Epithelial cell of esophagus (primary cell): ENCODE data around the gene SUGCT.

ENCODE experiments used
- DNase-seq: peaks from one replicate; pipeline ENCODE4 v3.0.0; 2010; ENCODE audit warnings: low read depth
- H3K4me3 ChIP-seq: 2 replicates; pipeline ENCODE4 v1.5.1; 2011; ENCODE audit warnings: mild to moderate bottlenecking, low read length, control low read depth
- TF ChIP-seq, protein P1 (sequence below): IDR thresholded peaks from 2 replicates; pipeline ENCODE4 v1.5.1; 2011; ENCODE audit warnings: low read depth, mild to moderate bottlenecking, low read length, control low read depth, inconsistent platforms; ENCODE audit not compliant: insufficient read depth; ENCODE audit errors: missing control alignments

SUGCT gene

GRCh38 chr7:40697653-40698052 lies 562.8 kb downstream of the SUGCT start:
- H3K4me3 ChIP-seq = no peak overlapping the region
- TF ChIP-seq, protein P1, sequence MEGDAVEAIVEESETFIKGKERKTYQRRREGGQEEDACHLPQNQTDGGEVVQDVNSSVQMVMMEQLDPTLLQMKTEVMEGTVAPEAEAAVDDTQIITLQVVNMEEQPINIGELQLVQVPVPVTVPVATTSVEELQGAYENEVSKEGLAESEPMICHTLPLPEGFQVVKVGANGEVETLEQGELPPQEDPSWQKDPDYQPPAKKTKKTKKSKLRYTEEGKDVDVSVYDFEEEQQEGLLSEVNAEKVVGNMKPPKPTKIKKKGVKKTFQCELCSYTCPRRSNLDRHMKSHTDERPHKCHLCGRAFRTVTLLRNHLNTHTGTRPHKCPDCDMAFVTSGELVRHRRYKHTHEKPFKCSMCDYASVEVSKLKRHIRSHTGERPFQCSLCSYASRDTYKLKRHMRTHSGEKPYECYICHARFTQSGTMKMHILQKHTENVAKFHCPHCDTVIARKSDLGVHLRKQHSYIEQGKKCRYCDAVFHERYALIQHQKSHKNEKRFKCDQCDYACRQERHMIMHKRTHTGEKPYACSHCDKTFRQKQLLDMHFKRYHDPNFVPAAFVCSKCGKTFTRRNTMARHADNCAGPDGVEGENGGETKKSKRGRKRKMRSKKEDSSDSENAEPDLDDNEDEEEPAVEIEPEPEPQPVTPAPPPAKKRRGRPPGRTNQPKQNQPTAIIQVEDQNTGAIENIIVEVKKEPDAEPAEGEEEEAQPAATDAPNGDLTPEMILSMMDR = no peak
- DNase-seq = peak; percentile 53

DNA sequence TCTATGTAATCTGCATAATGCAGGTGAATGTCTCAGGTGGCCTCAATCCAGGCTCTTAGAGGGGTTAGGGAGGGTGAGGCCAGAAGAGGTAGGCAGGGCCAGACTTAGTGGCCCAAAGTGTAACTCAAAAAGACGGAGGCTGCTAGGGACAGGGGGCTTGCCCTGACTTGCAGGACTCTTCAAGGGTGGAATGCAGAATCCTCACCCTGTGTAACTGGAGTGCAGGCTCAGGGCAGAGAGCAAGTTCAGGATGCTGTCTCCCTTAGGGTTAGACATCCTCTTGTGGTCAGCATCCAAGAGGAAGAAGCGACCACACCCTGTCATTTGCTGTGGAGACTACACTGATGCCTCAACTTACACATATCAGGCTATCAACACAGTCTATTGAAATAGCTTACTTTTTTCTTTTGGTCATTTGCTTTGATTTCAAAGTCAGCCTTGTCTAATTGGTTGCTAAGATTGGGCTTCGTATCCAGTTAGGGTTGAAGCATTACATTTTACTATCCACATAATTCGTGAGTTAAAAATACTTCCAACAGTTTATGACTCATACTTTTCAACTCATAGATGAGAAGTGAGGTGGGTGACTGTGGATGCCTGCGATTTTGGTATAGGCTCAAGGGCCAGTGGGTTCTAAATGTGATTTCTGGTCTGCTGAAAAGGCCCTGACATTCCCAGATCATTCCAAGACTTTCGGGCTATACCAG lies 563.6 kb downstream of the SUGCT start:
- DNase-seq = peak; percentile 55
- no peak overlapping the region for H3K4me3 ChIP-seq
- TF ChIP-seq, protein P1 = no peak

- no peak overlapping the region for H3K4me3 ChIP-seq
- no peak for DNase-seq
- TF ChIP-seq, protein P1 = no peak
Observed at GRCh38 chr7:40698921-40699260, 564.1 kb downstream of the SUGCT start.

GRCh38 chr7:40700653-40701421 lies 566.0 kb downstream of the SUGCT start:
- H3K4me3 ChIP-seq = no peak overlapping the region
- TF ChIP-seq, protein P1 = peak; percentile 19
- DNase-seq = peak; percentile 33

DNA sequence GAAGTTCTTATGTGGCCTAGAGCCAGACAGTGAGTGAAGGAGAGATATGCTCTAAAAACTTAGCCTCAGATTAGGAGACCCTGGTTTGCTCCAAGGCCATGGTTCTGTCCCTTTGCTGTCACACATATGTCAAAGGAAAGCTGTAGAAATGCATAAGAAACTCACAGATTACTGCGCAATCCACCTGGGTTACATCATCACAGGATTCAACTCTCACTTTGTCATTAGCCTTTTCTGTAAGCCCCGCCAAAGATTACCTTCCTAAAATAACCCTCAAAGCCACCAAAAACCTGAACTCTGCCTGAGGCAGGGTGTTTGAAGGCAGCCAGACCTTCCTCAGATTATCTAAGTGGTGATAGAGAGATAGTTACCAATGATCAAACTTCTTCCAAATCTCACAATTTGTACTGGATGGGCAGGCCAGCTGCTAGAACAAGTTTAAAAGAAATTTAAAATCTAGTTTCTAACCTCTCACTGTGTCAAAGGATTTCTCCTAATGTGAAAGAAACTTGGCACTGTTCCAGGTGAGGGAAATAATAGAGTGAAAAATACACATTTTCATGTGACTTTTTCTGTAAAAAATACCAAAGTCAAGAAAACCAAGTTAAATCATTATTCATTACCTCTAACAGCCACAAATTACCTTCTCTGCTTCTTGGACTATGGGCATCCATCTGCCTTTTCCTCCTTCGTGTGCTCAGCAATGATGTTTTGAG lies 567.2 kb downstream of the SUGCT start:
- TF ChIP-seq, protein P1 = no peak
- peak; percentile 54 for DNase-seq
- no peak overlapping the region for H3K4me3 ChIP-seq

DNA sequence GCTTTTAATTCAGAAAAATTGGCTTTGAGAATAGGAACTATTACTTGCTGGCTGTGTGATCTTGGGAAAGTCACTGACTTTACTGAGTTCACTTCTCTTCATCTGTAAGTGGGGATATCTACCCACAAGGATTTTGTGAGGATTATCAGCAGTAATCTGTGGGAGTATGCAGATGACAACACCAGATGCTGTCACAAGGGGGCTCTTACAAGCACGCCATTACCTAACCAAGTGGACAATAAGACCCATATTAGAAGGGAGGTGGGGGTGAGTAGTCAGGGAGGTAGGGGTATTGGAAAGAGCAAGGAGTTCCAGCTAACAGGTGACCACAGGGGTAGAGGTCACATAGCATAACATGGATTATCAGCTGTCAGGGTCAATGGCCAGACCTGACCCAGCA lies 569.4 kb downstream of the SUGCT start:
- no peak overlapping the region for H3K4me3 ChIP-seq
- DNase-seq = no peak
- TF ChIP-seq, protein P1 = no peak
